ENCODE data around the gene KRT6B.
"Not testable (repeated sequence)": the region's sequence is repeated elsewhere in the genome, so short reads cannot be mapped to it uniquely, and the experiment has no call there.

Gene KRT6B

GRCh38 chr12:52493172-52493571 lies 41.2 kb upstream of the KRT6B start, which contains the start of gene KRT6A:
KRT6A (minus strand) TSS chr12:52493257; CDS start chr12:52493188, 69 bp downstream.
- no peak for TF ChIP-seq MYC (IDR thresholded peaks at IDR 0.05; ENCODE audit: low read depth, low read length)
- no peak for TF ChIP-seq CTCF (IDR thresholded peaks at IDR 0.05; ENCODE audit: low read depth, low read length)
- no peak for TF ChIP-seq POLR2A (IDR thresholded peaks at IDR 0.05; ENCODE audit: extremely low read depth, insufficient read length)
- no peak for TF ChIP-seq MAX (IDR thresholded peaks at IDR 0.05; ENCODE audit: low read depth, low read length)
- H3K4me3 ChIP-seq (ENCODE audit: low read depth, low read length), result no peak within 1 kb of the TSS
- DNase-seq (ENCODE audit: low read depth), result no peak

- not testable (repeated sequence) for DNase-seq (ENCODE audit: low read depth); H3K4me3 ChIP-seq (ENCODE audit: low read depth, low read length)
These were observed 40.5 kb upstream of the KRT6B start for GRCh38 chr12:52492405-52492804.

- H3K4me3 ChIP-seq (ENCODE audit: low read depth, low read length); DNase-seq (ENCODE audit: low read depth): not testable (repeated sequence)
These were observed 39.5 kb upstream of the KRT6B start for GRCh38 chr12:52491495-52491894.

- no peak overlapping the region for H3K4me3 ChIP-seq (ENCODE audit: low read depth, low read length)
- no peak for TF ChIP-seq MAX (IDR thresholded peaks at IDR 0.05; ENCODE audit: low read depth, low read length)
- TF ChIP-seq CTCF (IDR thresholded peaks at IDR 0.05; ENCODE audit: low read depth, low read length), result no peak
- no peak for TF ChIP-seq MYC (IDR thresholded peaks at IDR 0.05; ENCODE audit: low read depth, low read length)
- TF ChIP-seq POLR2A (IDR thresholded peaks at IDR 0.05; ENCODE audit: extremely low read depth, insufficient read length), result no peak
- no peak for DNase-seq (ENCODE audit: low read depth)
These were observed 36.8 kb upstream of the KRT6B start for GRCh38 chr12:52488736-52489135.

- not testable (repeated sequence) for H3K4me3 ChIP-seq (ENCODE audit: low read depth, low read length); DNase-seq (ENCODE audit: low read depth)
These were observed 35.9 kb upstream of the KRT6B start for GRCh38 chr12:52487744-52488443.

- no peak for DNase-seq (ENCODE audit: low read depth)
- TF ChIP-seq CTCF (IDR thresholded peaks at IDR 0.05; ENCODE audit: low read depth, low read length) (no peak), POLR2A (IDR thresholded peaks at IDR 0.05; ENCODE audit: extremely low read depth, insufficient read length) (no peak)
These were observed 35.3 kb upstream of the KRT6B start for GRCh38 chr12:52487211-52487610.

GRCh38 chr12:52486166-52487105 lies 34.5 kb upstream of the KRT6B start:
- TF ChIP-seq CTCF (IDR thresholded peaks at IDR 0.05; ENCODE audit: low read depth, low read length) (no peak), MYC (IDR thresholded peaks at IDR 0.05; ENCODE audit: low read depth, low read length) (no peak)

More at GRCh38 chr12:52487211-52487610, 35.3 kb upstream of the KRT6B start:
- H3K4me3 ChIP-seq (ENCODE audit: low read depth, low read length), result no peak overlapping the region

More at GRCh38 chr12:52486166-52487105, 34.5 kb upstream of the KRT6B start:
- no peak overlapping the region for H3K4me3 ChIP-seq (ENCODE audit: low read depth, low read length)
- DNase-seq (ENCODE audit: low read depth), result no peak
